GM19099 (cell line): ENCODE results near the gene LY9.

Experiments
- POLR2A ChIP-seq: IDR thresholded peaks from 3 replicates; pipeline ENCODE4 v1.6.1; 2011; ENCODE audit warnings: low read depth; ENCODE audit not compliant: insufficient read length; ENCODE audit errors: extremely low read depth

Gene LY9

GRCh38 chr1:160761046-160761445 is 34.9 kb upstream of the LY9 start:
- no peak for TF ChIP-seq POLR2A

DNA sequence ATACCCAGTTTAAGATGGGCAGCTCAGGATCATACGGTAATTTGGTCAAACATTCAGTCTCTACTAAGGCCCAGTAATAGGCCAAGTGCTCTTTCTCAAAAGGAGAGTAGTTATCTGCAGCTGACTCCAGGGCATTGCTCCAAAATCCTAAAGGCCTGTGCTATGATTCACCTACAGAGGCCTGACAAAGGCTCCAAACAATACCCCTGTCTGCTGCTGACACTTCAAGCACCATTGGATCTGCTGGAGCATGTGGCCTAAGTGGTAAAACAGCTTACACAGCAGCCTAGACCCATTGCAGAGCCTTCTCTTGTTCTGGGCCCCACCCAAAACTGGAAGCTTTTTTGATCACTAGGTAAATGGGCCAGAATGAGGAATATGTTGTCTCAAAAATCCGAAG is 34.1 kb upstream of the LY9 start:
- TF ChIP-seq POLR2A, result no peak

DNA sequence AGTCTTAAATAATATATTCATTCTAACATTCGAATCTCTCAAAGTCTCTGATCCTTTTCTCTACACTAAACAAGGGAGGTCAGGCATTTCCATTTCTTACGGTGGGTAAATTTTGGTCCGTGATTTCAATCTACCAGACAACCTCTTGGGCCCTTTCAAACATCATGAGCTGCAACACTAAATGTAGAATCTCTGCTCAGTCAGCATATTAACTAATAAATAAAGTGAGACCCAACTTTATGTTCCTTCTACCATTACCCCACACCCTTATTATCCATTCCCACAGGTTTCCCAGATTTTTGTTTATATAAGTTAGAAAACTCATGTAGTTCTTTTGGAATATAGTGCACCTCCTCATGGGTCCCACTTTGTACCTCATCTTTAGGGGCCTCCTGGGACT is 32.0 kb upstream of the LY9 start:
- TF ChIP-seq POLR2A, result no peak

DNA sequence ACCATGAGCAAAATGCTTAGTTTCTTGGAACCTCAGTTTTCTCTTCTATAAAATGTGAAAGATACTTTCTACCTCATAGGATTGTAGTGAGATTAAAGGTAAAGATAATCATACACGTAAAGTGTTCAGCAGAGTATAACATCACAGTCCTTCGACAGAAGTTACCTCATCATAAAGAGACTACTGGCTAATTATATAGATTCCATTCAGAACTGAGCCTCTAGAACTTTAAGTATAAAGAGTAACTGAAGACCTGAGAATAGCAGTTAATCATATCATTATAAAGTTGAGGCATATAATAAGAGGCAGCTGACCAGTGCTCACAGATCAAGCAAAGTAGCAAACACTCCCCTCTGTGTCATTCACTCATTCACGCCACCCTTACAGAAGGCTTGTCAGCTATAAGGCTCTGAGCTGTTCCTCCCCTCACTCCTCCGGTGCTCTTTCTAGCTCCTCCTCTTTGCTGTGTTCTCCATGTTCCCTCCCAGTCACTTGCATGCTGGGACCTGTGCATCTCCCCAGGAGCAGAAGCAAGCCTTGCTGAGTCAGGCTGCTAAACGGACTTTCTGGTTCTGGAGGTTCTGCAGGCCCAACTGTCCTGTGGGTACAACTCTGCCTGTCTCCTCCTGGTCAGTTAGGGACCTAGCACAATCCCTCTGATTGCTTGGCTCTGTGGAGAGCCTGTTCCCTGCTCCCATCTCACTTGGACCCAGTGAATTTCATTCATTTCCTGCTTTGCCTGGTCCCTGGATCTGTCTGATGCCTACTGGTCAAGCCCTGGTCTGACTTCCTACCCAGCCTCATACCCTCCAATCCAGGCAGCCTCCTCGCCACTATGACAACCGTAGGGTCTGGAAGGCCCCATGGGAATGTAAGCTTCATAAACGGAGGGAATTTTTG is 28.3 kb upstream of the LY9 start:
- TF ChIP-seq POLR2A, result peak; percentile 51

DNA sequence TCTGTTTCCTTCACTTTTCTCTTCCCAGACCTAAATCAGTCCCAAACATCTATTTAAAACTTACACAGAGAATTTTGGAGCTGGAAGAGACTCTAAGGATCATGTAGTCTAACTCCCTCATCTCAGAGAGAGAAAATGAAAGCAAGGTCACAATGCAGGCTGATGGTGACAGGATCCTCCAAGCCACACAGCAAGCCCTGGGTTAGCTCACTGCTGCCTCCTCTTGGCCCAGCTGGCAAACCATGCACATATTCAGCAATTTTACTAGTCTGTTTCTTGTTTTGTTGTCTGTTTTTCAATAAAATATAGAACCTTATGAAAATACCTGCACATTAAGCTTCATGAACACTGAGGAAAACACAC is 27.7 kb upstream of the LY9 start:
- no peak for TF ChIP-seq POLR2A

GRCh38 chr1:160772331-160772730 is 23.6 kb upstream of the LY9 start:
- no peak for TF ChIP-seq POLR2A

GRCh38 chr1:160773093-160773492 is 22.9 kb upstream of the LY9 start:
- TF ChIP-seq POLR2A, result no peak

GRCh38 chr1:160774886-160775719 is 20.9 kb upstream of the LY9 start:
- TF ChIP-seq POLR2A, result no peak

- TF ChIP-seq POLR2A, result no peak
Measured at GRCh38 chr1:160776178-160776577, 19.8 kb upstream of the LY9 start.

- no peak for TF ChIP-seq POLR2A
Measured at GRCh38 chr1:160777486-160778089, 18.4 kb upstream of the LY9 start.

DNA sequence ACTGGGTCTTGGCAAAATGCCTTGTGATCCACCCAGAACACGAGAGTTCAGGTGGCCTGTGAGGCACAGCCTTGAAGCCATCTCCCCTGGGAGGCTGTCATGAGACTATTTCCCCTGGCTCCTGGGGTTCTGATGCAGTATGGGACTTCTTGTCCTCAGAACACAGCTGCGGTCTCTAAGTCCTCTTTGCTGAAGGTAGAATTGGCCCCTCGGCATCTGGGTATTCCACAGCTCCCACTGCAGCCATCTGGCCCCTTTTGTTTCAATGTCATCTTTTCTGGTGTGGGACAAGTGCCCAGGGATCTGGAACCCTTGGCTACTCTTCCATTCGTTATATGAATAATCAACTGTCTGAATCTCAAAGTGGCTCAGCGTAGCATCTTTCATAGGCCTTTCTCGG is 17.0 kb upstream of the LY9 start:
- no peak for TF ChIP-seq POLR2A

DNA sequence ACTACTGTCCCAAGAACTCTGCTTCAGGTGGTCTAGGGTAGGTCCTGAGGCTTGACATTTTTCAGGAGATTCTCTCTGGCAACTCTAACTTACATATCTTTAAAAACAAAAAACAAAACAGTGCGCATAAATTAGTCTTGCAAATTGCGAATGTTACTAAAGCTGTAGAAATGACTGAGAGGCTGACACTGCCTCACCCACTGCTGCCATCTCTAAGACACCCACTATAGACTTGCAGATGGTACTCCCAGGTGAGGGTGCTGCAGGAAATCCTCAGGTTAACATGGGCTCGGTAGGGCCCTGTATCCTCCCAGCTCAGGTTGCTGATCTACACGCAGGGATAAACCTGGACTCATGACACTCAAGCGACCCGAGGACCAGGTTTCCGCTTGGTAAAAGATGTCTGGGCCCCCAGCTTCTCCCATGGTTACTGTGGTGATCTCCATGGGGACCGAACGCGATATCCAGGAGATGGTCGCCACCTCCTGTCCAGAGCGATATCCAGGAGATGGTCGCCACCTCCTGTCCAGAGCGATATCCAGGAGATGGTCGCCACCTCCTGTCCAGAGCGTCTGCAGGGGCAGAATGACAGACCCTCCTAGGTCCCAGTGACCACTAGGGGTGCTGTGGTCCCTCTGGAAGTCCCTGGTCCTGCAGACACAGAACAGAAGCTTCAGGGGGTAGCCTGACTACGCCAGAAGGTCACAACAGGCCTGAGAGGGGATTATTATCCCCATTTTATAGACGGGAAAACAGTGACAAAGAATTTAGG is 16.2 kb upstream of the LY9 start:
- no peak for TF ChIP-seq POLR2A

GRCh38 chr1:160780398-160780755 is 15.6 kb upstream of the LY9 start:
- no peak for TF ChIP-seq POLR2A

DNA sequence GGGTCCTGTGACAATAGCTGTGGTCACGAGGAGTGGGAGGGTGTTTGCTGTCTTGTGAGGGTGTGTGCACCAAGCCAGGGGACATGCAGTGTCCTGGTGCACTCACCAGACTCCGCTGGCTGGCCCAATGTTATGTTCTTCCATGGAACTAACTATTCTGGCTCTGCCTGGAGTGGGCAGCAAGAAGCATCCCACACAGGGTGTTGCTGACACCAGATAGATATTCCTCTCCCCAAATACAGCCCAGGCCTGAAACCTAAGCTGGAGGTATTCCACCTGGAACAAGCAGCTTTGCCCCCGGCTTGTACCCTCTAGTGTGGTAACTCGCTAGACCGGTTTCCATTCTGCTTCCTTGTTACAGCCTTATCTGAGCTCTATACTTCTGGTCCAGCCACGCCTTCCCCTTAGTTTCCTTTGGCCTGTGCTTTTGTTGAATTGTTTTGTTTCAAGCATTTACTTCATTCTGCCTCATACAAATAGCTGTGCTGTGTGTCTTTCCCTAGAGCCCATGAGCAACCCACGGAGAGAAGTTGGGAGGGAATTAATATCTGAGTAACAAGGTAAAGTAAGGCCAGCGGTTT is 14.7 kb upstream of the LY9 start:
- TF ChIP-seq POLR2A, result no peak
